AG04450 (cell line): ENCODE measurements around the gene TOX2. TPM values are rescaled to one million over a fixed set of nuclear protein-coding genes. Genes with fewer than 3 reads are reported as not detected.

ENCODE experiments used
- CTCF ChIA-PET: fragments of 300-600, 350-600 bp; formaldehyde crosslinking; extraction: SDS; loops from one replicate; lab custom pipeline; 2022; ENCODE audit warnings: antibody characterized with exemption, inconsistent platforms; lab: Charles Lee
- POLR2A ChIA-PET: fragments of 350-600 bp; formaldehyde crosslinking; extraction: SDS; loops from one replicate; lab custom pipeline; 2021; ENCODE audit warnings: antibody characterized with exemption, inconsistent platforms; lab: Yijun Ruan, JAX
- DNase-seq: peaks from one replicate; pipeline ENCODE4 v3.0.0-alpha.2; 2011; ENCODE audit warnings: low read depth, low spot score
- H3K27ac ChIP-seq: one replicate; pipeline ENCODE4 v1.5.1; 2012; ENCODE audit warnings: low read depth, low read length, control low read depth
- H3K27me3 ChIP-seq: one replicate; pipeline ENCODE4 v1.6.0; 2012; ENCODE audit warnings: low read length; ENCODE audit not compliant: control insufficient read depth, insufficient read depth
- H3K4me3 ChIP-seq: 2 replicates; pipeline ENCODE4 v1.5.1; 2011; ENCODE audit warnings: mild to moderate bottlenecking, low read depth, low read length, control low read depth
- H3K9me3 ChIP-seq: 2 replicates; pipeline ENCODE4 v1.5.1; 2012; ENCODE audit warnings: low read length; ENCODE audit not compliant: control insufficient read depth, insufficient read depth
- polyA plus RNA-seq: library from polyadenylated mRNA; depleted of rRNA; stranded (reverse); fragments of >200 nt; gene quantifications from 2 replicates; pipeline ENCODE4 v1.2.3, GENCODE V29; 2011
- TF ChIP-seq, protein P1 (sequence below): IDR thresholded peaks from 2 replicates; pipeline ENCODE4 v1.5.1; 2011; ENCODE audit warnings: low read depth, low read length, control low read depth, inconsistent platforms

TOX2 gene
- polyA plus RNA-seq, 1 experiment = 10.6 TPM

DNA sequence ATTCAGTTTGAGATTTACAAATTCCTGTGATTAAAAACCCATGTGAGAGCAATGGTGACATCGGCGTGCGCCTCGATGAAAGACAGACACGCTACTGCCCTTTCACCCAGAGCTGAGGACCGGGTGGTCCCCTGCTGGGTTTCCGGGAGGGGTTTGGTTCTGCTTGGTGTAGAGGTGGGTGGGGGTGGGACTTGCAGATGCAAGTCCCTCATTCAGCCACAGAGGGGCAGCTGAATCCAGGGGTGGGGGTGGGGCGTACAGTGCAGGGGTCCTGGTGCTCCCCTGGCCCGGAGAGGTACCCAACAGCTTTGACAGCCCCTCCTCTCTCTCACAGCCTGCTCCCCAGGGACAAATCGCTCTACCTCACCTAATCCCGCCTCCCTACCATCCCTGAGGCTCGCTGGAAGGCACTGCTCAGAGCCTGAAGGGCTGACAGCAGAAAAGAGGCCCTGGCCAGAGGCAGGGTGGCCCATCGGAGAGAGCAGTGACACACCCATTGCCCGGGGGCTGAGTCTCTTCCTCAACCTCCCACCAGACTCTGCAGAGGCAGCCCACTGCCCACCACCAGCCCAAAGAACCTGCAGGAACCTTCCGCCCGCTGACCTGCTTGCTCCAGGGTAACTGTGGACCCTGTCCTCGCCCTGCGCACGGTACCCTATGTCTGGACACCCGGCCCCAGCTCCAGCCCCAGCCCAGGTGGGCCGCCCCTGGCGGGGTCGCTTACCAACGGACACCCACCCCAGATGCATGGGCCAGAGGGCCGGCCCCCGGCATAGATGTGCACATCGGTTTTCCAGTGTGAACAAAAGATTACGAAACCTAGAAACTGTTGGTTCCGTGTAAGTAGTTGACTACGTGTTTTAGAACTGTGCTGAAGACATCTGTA, 153.9 kb downstream of the TOX2 start:
- Histone ChIP-seq H3K4me3 (no peak overlapping the region), H3K27ac (no peak overlapping the region), H3K9me3 (no peaks in the 10 kb centered on the region), H3K27me3 (no peaks in the 10 kb centered on the region)
- TF ChIP-seq, protein P1, sequence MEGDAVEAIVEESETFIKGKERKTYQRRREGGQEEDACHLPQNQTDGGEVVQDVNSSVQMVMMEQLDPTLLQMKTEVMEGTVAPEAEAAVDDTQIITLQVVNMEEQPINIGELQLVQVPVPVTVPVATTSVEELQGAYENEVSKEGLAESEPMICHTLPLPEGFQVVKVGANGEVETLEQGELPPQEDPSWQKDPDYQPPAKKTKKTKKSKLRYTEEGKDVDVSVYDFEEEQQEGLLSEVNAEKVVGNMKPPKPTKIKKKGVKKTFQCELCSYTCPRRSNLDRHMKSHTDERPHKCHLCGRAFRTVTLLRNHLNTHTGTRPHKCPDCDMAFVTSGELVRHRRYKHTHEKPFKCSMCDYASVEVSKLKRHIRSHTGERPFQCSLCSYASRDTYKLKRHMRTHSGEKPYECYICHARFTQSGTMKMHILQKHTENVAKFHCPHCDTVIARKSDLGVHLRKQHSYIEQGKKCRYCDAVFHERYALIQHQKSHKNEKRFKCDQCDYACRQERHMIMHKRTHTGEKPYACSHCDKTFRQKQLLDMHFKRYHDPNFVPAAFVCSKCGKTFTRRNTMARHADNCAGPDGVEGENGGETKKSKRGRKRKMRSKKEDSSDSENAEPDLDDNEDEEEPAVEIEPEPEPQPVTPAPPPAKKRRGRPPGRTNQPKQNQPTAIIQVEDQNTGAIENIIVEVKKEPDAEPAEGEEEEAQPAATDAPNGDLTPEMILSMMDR = no peak
- CTCF ChIA-PET = no interaction called here
- POLR2A ChIA-PET = no interaction called here
- no peak for DNase-seq

DNA sequence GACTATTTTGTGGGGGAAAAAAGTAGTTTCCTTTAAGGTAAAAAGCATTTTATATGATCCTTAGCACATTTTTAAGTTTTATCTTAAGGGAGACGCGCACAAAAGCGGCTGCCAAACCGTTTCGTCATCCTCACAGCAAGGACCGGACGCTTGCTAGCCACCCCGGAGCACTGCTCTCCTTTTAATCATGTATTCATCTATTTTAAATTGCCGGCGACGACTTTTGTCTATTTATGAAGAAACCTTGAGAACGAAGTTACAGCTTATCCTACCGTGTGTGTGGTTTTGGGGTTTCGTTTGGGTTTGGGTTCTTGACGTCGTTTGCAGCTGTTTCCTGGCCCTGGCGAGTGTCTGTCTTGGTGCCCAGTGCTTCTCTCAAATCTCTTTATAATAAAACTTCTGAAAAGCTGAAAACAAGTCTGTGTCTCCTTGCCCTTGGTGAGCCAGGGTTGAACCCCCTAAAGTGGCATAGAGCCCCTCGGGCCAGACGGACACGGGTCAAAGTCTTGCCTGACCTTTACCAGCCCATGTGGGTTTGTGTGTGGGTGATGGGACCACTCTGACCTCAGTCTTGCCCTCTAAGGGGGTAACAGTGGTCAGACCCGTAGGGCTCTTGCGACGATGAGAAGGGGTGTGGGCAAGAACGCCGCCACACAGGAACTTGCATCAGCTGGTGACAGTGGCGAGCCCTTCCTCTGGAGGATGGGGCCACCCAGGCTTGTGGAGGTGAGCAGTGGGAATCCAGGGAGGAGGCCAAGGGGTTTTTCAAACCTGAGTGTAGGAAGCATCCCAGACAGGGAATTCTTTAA, 154.8 kb downstream of the TOX2 start:
- CTCF ChIA-PET = no interaction called here
- no peak overlapping the region for H3K27ac ChIP-seq
- DNase-seq = no peak
- no peak overlapping the region for H3K4me3 ChIP-seq
- no peaks in the 10 kb centered on the region for H3K27me3 ChIP-seq
- no peaks in the 10 kb centered on the region for H3K9me3 ChIP-seq
- POLR2A ChIA-PET = no interaction called here
- TF ChIP-seq, protein P1 = no peak

DNA sequence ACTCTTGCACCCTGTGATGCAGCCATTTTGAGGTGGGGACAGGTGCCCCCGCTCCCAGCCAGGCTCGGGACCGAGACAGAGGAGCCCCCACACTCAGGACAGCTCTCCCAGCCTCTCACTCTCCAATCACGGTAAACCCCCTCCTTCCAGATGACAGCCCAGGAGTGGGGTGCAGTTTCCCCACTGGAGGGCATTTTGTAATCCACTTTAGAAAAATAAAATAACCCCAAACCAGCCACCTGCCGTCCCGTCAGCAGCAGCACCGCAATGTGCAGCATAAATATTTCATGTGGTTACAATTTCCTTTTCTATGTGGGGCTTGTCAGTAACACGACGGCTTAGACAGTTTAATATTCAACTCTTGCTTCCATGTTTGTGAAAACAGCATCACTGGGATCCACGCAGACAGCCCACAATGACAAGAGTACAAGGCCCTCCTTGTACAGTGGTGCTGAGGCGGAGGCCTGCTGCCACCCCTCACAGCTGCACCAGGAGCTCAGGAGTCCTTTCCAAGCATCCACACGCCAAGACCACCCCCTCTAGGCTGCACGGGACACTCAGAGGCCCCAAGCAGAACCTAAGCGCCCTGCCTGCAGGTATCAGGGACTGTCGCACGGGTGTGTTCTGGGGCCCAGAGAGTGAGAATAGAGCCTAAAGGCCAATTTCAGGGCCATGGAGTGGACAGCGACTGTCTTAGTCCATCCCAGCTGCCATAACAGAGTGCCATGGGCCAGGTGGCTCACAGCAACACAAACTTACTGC, 155.7 kb downstream of the TOX2 start:
- Histone ChIP-seq H3K4me3 (no peak overlapping the region), H3K9me3 (no peaks in the 10 kb centered on the region), H3K27ac (no peak overlapping the region), H3K27me3 (no peaks in the 10 kb centered on the region)
- ChIA-PET CTCF (no interaction called here), POLR2A (no interaction called here)
- no peak for DNase-seq
- TF ChIP-seq, protein P1 = no peak

DNA sequence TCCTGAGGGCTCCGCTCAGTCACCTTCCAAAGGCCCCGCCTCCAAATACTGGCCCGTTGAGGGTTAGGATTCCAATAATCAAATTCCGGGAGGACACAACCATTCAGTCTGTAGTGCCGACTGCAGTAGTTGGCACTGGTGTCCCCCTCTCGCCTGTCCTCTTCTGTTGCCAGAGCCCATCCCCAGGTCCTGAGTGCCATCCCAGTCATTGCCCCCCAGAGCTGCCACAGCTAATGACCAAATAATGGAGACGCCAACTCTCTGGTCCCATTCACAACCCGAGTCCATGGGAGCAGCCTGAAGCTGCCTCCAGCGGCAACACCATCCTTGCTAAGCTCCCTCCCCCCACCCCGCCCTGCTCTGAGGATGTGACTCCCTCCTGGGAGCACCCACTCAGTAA, 156.4 kb downstream of the TOX2 start:
- H3K9me3 ChIP-seq = no peaks in the 10 kb centered on the region
- no peaks in the 10 kb centered on the region for H3K27me3 ChIP-seq
- DNase-seq = no peak
- CTCF ChIA-PET = no interaction called here
- POLR2A ChIA-PET = no interaction called here
- H3K27ac ChIP-seq = no peak overlapping the region
- no peak overlapping the region for H3K4me3 ChIP-seq
- TF ChIP-seq, protein P1 = no peak
